ENCODE measurements around the gene SEC11A.
"Not testable (repeated sequence)": the region's sequence is repeated elsewhere in the genome, so short reads cannot be mapped to it uniquely, and the experiment has no call there.

Gene SEC11A

DNA sequence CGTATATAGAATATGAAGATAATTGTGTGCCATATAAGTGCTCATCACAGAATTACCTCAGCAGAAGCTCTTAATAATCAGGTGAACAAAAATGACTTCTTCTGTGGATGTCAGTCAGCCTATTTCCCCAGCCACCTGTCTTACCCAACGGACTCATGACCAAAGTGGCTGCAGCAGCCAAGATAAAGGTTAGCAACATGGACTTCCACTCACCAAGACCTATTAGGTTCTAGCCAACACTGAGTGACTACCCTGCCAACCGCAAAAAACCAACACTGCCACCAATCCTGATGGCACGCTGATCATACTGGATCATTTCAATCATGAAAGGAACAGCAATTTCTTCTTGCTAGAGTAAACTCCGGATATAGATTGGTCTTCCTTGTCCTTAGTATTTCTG, 12.1 kb downstream of the SEC11A start:
- no peaks in the 10 kb centered on the region for H3K27me3 ChIP-seq (ENCODE audit: control insufficient read depth, insufficient read depth, low read length)
- peaks cover 14% of the 10 kb centered on the region; the same call in 1 of the 2 replicates for H3K36me3 ChIP-seq (ENCODE audit: control insufficient read depth, insufficient read depth, low read length)

DNA sequence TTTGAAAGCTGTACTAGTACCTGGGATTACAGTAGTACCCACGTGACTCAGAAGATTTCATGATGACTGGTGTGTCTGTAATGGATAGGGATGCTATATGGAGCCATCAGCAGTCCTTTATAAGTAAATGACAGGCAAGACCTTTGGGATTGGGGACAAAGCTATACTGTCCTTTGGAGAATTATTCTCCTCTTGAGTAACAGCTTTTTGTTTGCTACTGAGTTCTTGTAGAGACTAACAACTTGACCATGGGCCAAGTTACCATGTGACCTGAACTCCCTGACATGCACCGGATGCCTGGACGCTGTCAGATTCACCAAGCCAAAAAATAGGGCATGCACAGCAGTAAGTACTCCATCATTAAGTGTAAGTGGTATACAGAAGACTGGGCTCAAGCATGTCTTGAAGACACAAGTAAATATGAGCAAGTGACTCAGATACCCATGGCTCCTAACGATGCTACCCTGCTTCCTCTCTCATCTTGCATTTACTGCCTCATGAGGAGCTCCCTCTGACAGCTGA, 12.9 kb downstream of the SEC11A start:
- Histone ChIP-seq H3K27ac (ENCODE audit: low read depth, low read length) (no peak overlapping the region), H3K27me3 (ENCODE audit: control insufficient read depth, insufficient read depth, low read length) (no peaks in the 10 kb centered on the region), H3K4me1 (ENCODE audit: control insufficient read depth, insufficient read depth, low read length) (no peaks in the 10 kb centered on the region), H3K4me3 (ENCODE audit: low read depth, low read length) (no peak overlapping the region), H3K36me3 (ENCODE audit: control insufficient read depth, insufficient read depth, low read length) (peaks cover 9% of the 10 kb centered on the region; the same call in 1 of the 2 replicates), H3K9me3 (ENCODE audit: control insufficient read depth, insufficient read depth, low read depth, low read length) (no peaks in the 10 kb centered on the region), H3K9ac (ENCODE audit: low read length) (no peak overlapping the region)

More for the DNA sequence above, 12.1 kb downstream of the SEC11A start:
- Histone ChIP-seq H3K4me1 (ENCODE audit: control insufficient read depth, insufficient read depth, low read length) (no peaks in the 10 kb centered on the region), H3K4me3 (ENCODE audit: low read depth, low read length) (no peak overlapping the region), H3K9ac (ENCODE audit: low read length) (no peak overlapping the region), H3K27ac (ENCODE audit: low read depth, low read length) (no peak overlapping the region), H3K9me3 (ENCODE audit: control insufficient read depth, insufficient read depth, low read depth, low read length) (no peaks in the 10 kb centered on the region)

DNA sequence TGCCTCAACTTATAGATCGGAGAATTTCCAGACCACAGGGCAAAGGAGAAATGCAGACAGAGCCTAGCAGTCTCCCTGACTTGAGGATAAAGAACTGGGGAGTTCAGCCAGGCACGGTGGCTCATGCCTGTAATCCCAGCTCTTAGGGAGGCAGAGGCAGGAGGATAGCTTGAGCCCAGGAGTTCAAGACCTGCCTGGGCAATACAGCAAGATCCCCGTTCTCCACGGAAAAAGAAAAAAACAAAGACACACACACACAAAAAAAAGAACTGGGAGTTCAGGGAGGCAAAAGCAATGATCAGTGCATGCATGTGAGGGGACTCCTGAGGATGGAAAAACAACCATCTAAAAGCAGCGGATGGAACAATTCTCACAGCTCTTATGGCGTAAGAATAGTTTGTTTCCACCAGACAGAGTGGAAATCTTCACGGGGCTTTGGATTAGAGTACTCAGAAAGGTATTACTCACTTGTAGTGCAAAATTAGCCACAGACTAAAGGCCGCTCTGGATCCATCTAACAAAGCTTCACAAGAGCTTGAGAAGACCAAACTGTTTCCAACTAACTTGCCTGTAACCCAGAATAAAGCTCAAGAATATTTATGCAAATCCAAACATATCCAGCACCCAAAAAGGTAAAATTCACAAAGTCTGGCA, 16.3 kb downstream of the SEC11A start:
- Histone ChIP-seq H3K4me1 (ENCODE audit: control insufficient read depth, insufficient read depth, low read length) (no peaks in the 10 kb centered on the region), H3K36me3 (ENCODE audit: control insufficient read depth, insufficient read depth, low read length) (0 out of 2 replicates have a peak, but pooled peaks cover 9% of the 10 kb centered on the region), H3K27ac (ENCODE audit: low read depth, low read length) (no peak overlapping the region), H3K9ac (ENCODE audit: low read length) (no peak overlapping the region), H3K4me3 (ENCODE audit: low read depth, low read length) (no peak overlapping the region), H3K27me3 (ENCODE audit: control insufficient read depth, insufficient read depth, low read length) (no peaks in the 10 kb centered on the region), H3K9me3 (ENCODE audit: control insufficient read depth, insufficient read depth, low read depth, low read length) (no peaks in the 10 kb centered on the region)

GRCh38 chr15:84697236-84697990, 18.5 kb downstream of the SEC11A start:
- H3K27ac ChIP-seq (ENCODE audit: low read depth, low read length), result no peak overlapping the region
- H3K36me3 ChIP-seq (ENCODE audit: control insufficient read depth, insufficient read depth, low read length), result no peaks in the 10 kb centered on the region
- no peaks in the 10 kb centered on the region for H3K9me3 ChIP-seq (ENCODE audit: control insufficient read depth, insufficient read depth, low read depth, low read length)
- H3K9ac ChIP-seq (ENCODE audit: low read length), result no peak overlapping the region
- H3K27me3 ChIP-seq (ENCODE audit: control insufficient read depth, insufficient read depth, low read length), result no peaks in the 10 kb centered on the region
- no peak overlapping the region for H3K4me3 ChIP-seq (ENCODE audit: low read depth, low read length)
- no peaks in the 10 kb centered on the region for H3K4me1 ChIP-seq (ENCODE audit: control insufficient read depth, insufficient read depth, low read length)

GRCh38 chr15:84696757-84697156, 19.2 kb downstream of the SEC11A start:
- Histone ChIP-seq H3K4me3 (ENCODE audit: low read depth, low read length) (no peak overlapping the region), H3K9ac (ENCODE audit: low read length) (no peak overlapping the region), H3K9me3 (ENCODE audit: control insufficient read depth, insufficient read depth, low read depth, low read length) (no peaks in the 10 kb centered on the region), H3K36me3 (ENCODE audit: control insufficient read depth, insufficient read depth, low read length) (no peaks in the 10 kb centered on the region; the same call in 1 of the 2 replicates), H3K27me3 (ENCODE audit: control insufficient read depth, insufficient read depth, low read length) (no peaks in the 10 kb centered on the region), H3K4me1 (ENCODE audit: control insufficient read depth, insufficient read depth, low read length) (no peaks in the 10 kb centered on the region), H3K27ac (ENCODE audit: low read depth, low read length) (no peak overlapping the region)

DNA sequence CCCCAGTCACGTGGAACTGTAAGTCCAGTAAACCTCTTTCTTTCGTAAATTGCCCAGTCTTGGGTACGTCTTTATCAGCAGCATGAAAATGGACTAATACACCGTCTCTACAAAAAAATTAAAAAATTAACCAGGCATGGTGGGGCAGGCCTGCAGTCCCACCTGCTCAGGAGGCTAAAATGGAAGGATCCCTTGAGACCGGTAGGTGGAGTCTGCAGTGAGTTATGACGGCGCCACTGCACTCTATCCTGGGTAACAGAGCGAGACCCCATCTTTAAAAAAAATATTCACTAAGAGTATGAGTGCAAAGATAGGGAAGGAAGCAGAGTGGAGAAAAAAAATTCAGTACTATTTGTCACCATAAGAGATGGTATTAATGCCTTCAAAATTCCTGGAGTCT, 25.6 kb downstream of the SEC11A start:
- Histone ChIP-seq H3K9ac (ENCODE audit: low read length) (no peak overlapping the region), H3K4me1 (ENCODE audit: control insufficient read depth, insufficient read depth, low read length) (no peaks in the 10 kb centered on the region), H3K27ac (ENCODE audit: low read depth, low read length) (no peak overlapping the region), H3K4me3 (ENCODE audit: low read depth, low read length) (no peak overlapping the region), H3K27me3 (ENCODE audit: control insufficient read depth, insufficient read depth, low read length) (no peaks in the 10 kb centered on the region), H3K36me3 (ENCODE audit: control insufficient read depth, insufficient read depth, low read length) (peaks cover 52% of the 10 kb centered on the region), H3K9me3 (ENCODE audit: control insufficient read depth, insufficient read depth, low read depth, low read length) (no peaks in the 10 kb centered on the region)

- Histone ChIP-seq H3K27ac (ENCODE audit: low read depth, low read length) (no peak overlapping the region), H3K4me1 (ENCODE audit: control insufficient read depth, insufficient read depth, low read length) (no peaks in the 10 kb centered on the region), H3K9ac (ENCODE audit: low read length) (no peak overlapping the region), H3K36me3 (ENCODE audit: control insufficient read depth, insufficient read depth, low read length) (peaks cover 55% of the 10 kb centered on the region), H3K27me3 (ENCODE audit: control insufficient read depth, insufficient read depth, low read length) (no peaks in the 10 kb centered on the region), H3K4me3 (ENCODE audit: low read depth, low read length) (no peak overlapping the region), H3K9me3 (ENCODE audit: control insufficient read depth, insufficient read depth, low read depth, low read length) (no peaks in the 10 kb centered on the region)
Measured at GRCh38 chr15:84689858-84690257, 26.1 kb downstream of the SEC11A start.

DNA sequence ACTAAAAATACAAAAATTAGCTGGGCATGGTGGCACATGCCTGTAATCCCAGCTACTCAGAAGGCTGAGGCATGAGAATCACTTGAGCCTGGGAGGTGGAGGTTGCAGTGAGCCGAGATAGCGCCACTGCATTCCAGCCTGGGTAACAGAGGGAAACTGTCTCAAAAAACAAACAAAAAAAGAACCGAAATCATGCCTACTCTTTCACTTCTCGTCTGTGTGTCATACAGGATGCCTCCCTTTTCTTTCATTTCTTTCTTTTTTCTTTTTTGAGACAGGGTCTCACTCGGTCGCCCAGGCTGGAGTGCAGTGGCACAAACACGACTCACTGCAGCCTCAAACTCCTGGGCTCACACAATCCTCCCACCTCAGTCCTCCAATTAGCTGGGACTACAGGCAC, 29.5 kb downstream of the SEC11A start:
- peaks cover 78% of the 10 kb centered on the region for H3K36me3 ChIP-seq (ENCODE audit: control insufficient read depth, insufficient read depth, low read length)
- not testable (repeated sequence) for H3K27me3 ChIP-seq (ENCODE audit: control insufficient read depth, insufficient read depth, low read length); H3K9me3 ChIP-seq (ENCODE audit: control insufficient read depth, insufficient read depth, low read depth, low read length); H3K4me1 ChIP-seq (ENCODE audit: control insufficient read depth, insufficient read depth, low read length); H3K9ac ChIP-seq (ENCODE audit: low read length); H3K27ac ChIP-seq (ENCODE audit: low read depth, low read length); H3K4me3 ChIP-seq (ENCODE audit: low read depth, low read length)

- H3K27me3 ChIP-seq (ENCODE audit: control insufficient read depth, insufficient read depth, low read length), result no peaks in the 10 kb centered on the region
- H3K4me3 ChIP-seq (ENCODE audit: low read depth, low read length), result no peak overlapping the region
- peaks cover 75% of the 10 kb centered on the region for H3K36me3 ChIP-seq (ENCODE audit: control insufficient read depth, insufficient read depth, low read length)
- H3K9ac ChIP-seq (ENCODE audit: low read length), result no peak overlapping the region
- H3K9me3 ChIP-seq (ENCODE audit: control insufficient read depth, insufficient read depth, low read depth, low read length), result no peaks in the 10 kb centered on the region
- no peaks in the 10 kb centered on the region for H3K4me1 ChIP-seq (ENCODE audit: control insufficient read depth, insufficient read depth, low read length)
- H3K27ac ChIP-seq (ENCODE audit: low read depth, low read length), result no peak overlapping the region
Measured at GRCh38 chr15:84685304-84685703, 30.6 kb downstream of the SEC11A start.

- H3K9ac ChIP-seq (ENCODE audit: low read length), result no peak overlapping the region
- H3K9me3 ChIP-seq (ENCODE audit: control insufficient read depth, insufficient read depth, low read depth, low read length), result no peaks in the 10 kb centered on the region
- H3K27ac ChIP-seq (ENCODE audit: low read depth, low read length), result no peak overlapping the region
- no peaks in the 10 kb centered on the region for H3K27me3 ChIP-seq (ENCODE audit: control insufficient read depth, insufficient read depth, low read length)
- H3K36me3 ChIP-seq (ENCODE audit: control insufficient read depth, insufficient read depth, low read length), result peaks cover 77% of the 10 kb centered on the region
- H3K4me1 ChIP-seq (ENCODE audit: control insufficient read depth, insufficient read depth, low read length), result no peaks in the 10 kb centered on the region
- H3K4me3 ChIP-seq (ENCODE audit: low read depth, low read length), result no peak overlapping the region
Measured at GRCh38 chr15:84684092-84684491, 31.8 kb downstream of the SEC11A start.

GRCh38 chr15:84681831-84682230, 34.1 kb downstream of the SEC11A start:
- Histone ChIP-seq H3K4me1 (ENCODE audit: control insufficient read depth, insufficient read depth, low read length) (no peaks in the 10 kb centered on the region), H3K9ac (ENCODE audit: low read length) (no peak overlapping the region), H3K9me3 (ENCODE audit: control insufficient read depth, insufficient read depth, low read depth, low read length) (no peaks in the 10 kb centered on the region), H3K27me3 (ENCODE audit: control insufficient read depth, insufficient read depth, low read length) (no peaks in the 10 kb centered on the region), H3K36me3 (ENCODE audit: control insufficient read depth, insufficient read depth, low read length) (peaks cover 76% of the 10 kb centered on the region), H3K4me3 (ENCODE audit: low read depth, low read length) (no peak overlapping the region), H3K27ac (ENCODE audit: low read depth, low read length) (no peak overlapping the region)

Measured in HUES6 (cell line).